Skeletal muscle satellite cell (primary cell): ENCODE results near the gene KRTAP5-4.
"Not testable (repeated sequence)": the region's sequence is repeated elsewhere in the genome, so short reads cannot be mapped to it uniquely, and the experiment has no call there.

ENCODE experiments used
- H3K27me3 ChIP-seq: 2 replicates; pipeline ENCODE4 v1.7.0; 2013; ENCODE audit warnings: low read length; ENCODE audit not compliant: control insufficient read depth, insufficient read depth
- H3K36me3 ChIP-seq: 2 replicates; pipeline ENCODE4 v1.7.0; 2013; ENCODE audit warnings: mild to moderate bottlenecking, control low read depth, low read length; ENCODE audit not compliant: insufficient read depth
- H3K4me1 ChIP-seq: 2 replicates; pipeline ENCODE4 v1.7.0; 2013; ENCODE audit warnings: low read length; ENCODE audit not compliant: control insufficient read depth, insufficient read depth
- H3K4me2 ChIP-seq: 2 replicates; pipeline ENCODE4 v1.7.0; 2013; ENCODE audit warnings: mild to moderate bottlenecking, low read length
- H3K4me3 ChIP-seq: 2 replicates; pipeline ENCODE4 v1.7.0; 2013; ENCODE audit warnings: low read length
- H3K9ac ChIP-seq: 2 replicates; pipeline ENCODE4 v1.7.0; 2013; ENCODE audit warnings: mild to moderate bottlenecking, low read depth, low read length, moderate library complexity
- H3K9me3 ChIP-seq: replicated peaks from 2 replicates; pipeline ENCODE4 v1.7.0; 2013; ENCODE audit warnings: mild to moderate bottlenecking, control low read depth, low read length

The KRTAP5-4 gene

GRCh38 chr11:1652026-1652425 lies 30.1 kb upstream of the KRTAP5-4 start:
- Histone ChIP-seq H3K4me2 (no peak overlapping the region), H3K9ac (no peak overlapping the region), H3K36me3 (no peaks in the 10 kb centered on the region), H3K9me3 (no peaks in the 10 kb centered on the region), H3K27me3 (peaks cover 37% of the 10 kb centered on the region), H3K4me1 (no peaks in the 10 kb centered on the region), H3K4me3 (no peak overlapping the region)

- no peak overlapping the region for H3K9ac ChIP-seq
- H3K4me3 ChIP-seq: no peak overlapping the region
- no peak overlapping the region for H3K4me2 ChIP-seq
- no peaks in the 10 kb centered on the region for H3K4me1 ChIP-seq
- H3K9me3 ChIP-seq: no peaks in the 10 kb centered on the region
- peaks cover 36% of the 10 kb centered on the region for H3K27me3 ChIP-seq
- no peaks in the 10 kb centered on the region for H3K36me3 ChIP-seq
Observed at GRCh38 chr11:1651411-1651980, 29.6 kb upstream of the KRTAP5-4 start.

GRCh38 chr11:1650918-1651262 lies 29.0 kb upstream of the KRTAP5-4 start:
- peaks cover 30% of the 10 kb centered on the region for H3K27me3 ChIP-seq
- no peaks in the 10 kb centered on the region for H3K4me1 ChIP-seq
- no peak overlapping the region for H3K4me3 ChIP-seq
- no peaks in the 10 kb centered on the region for H3K9me3 ChIP-seq
- no peak overlapping the region for H3K9ac ChIP-seq
- no peak overlapping the region for H3K4me2 ChIP-seq
- no peaks in the 10 kb centered on the region for H3K36me3 ChIP-seq

- no peak overlapping the region for H3K4me2 ChIP-seq
- H3K4me3 ChIP-seq: no peak overlapping the region
- no peaks in the 10 kb centered on the region for H3K4me1 ChIP-seq
- H3K27me3 ChIP-seq: peaks cover 28% of the 10 kb centered on the region
- H3K9me3 ChIP-seq: no peaks in the 10 kb centered on the region
- H3K36me3 ChIP-seq: no peaks in the 10 kb centered on the region
- no peak overlapping the region for H3K9ac ChIP-seq
Observed at GRCh38 chr11:1650034-1650917, 28.3 kb upstream of the KRTAP5-4 start.

GRCh38 chr11:1648653-1649420 lies 26.9 kb upstream of the KRTAP5-4 start:
- peaks cover 21% of the 10 kb centered on the region for H3K27me3 ChIP-seq
- no peaks in the 10 kb centered on the region for H3K9me3 ChIP-seq
- H3K36me3 ChIP-seq: no peaks in the 10 kb centered on the region
- no peak overlapping the region for H3K4me2 ChIP-seq
- H3K4me1 ChIP-seq: no peaks in the 10 kb centered on the region
- no peak overlapping the region for H3K9ac ChIP-seq
- no peak overlapping the region for H3K4me3 ChIP-seq

- no peaks in the 10 kb centered on the region for H3K4me1 ChIP-seq
- H3K4me2 ChIP-seq: no peak overlapping the region
- H3K4me3 ChIP-seq: no peak overlapping the region
- no peak overlapping the region for H3K9ac ChIP-seq
- H3K36me3 ChIP-seq: no peaks in the 10 kb centered on the region
- H3K9me3 ChIP-seq: no peaks in the 10 kb centered on the region
- H3K27me3 ChIP-seq: peaks cover 16% of the 10 kb centered on the region
Observed at GRCh38 chr11:1647901-1648652, 26.1 kb upstream of the KRTAP5-4 start.

GRCh38 chr11:1646540-1646939 lies 24.6 kb upstream of the KRTAP5-4 start:
- H3K27me3 ChIP-seq: peaks cover 16% of the 10 kb centered on the region
- H3K9me3 ChIP-seq, H3K9ac ChIP-seq, H3K4me1 ChIP-seq, H3K36me3 ChIP-seq, H3K4me2 ChIP-seq, H3K4me3 ChIP-seq: not testable (repeated sequence)

GRCh38 chr11:1645357-1645821 lies 23.5 kb upstream of the KRTAP5-4 start:
- Histone ChIP-seq H3K9ac (no peak overlapping the region), H3K4me2 (no peak overlapping the region), H3K4me1 (no peaks in the 10 kb centered on the region), H3K4me3 (no peak overlapping the region), H3K9me3 (no peaks in the 10 kb centered on the region), H3K27me3 (peaks cover 15% of the 10 kb centered on the region), H3K36me3 (no peaks in the 10 kb centered on the region)

GRCh38 chr11:1644601-1645356 lies 22.8 kb upstream of the KRTAP5-4 start:
- Histone ChIP-seq H3K9ac (no peak overlapping the region), H3K36me3 (no peaks in the 10 kb centered on the region), H3K4me1 (no peaks in the 10 kb centered on the region), H3K27me3 (peaks cover 20% of the 10 kb centered on the region), H3K9me3 (no peaks in the 10 kb centered on the region), H3K4me2 (no peak overlapping the region), H3K4me3 (no peak overlapping the region)

GRCh38 chr11:1643146-1643690 lies 21.3 kb upstream of the KRTAP5-4 start:
- H3K9ac ChIP-seq: no peak overlapping the region
- H3K9me3 ChIP-seq: no peaks in the 10 kb centered on the region
- H3K4me2 ChIP-seq: no peak overlapping the region
- peaks cover 36% of the 10 kb centered on the region for H3K27me3 ChIP-seq
- H3K4me1 ChIP-seq: no peaks in the 10 kb centered on the region
- H3K36me3 ChIP-seq: no peaks in the 10 kb centered on the region
- no peak overlapping the region for H3K4me3 ChIP-seq
